Rectal smooth muscle tissue (tissue), 1 donor: ENCODE results near the gene EARS2.
"Not testable (repeated sequence)": the region's sequence is repeated elsewhere in the genome, so short reads cannot be mapped to it uniquely, and the experiment has no call there.

Experiments used
- H3K27ac ChIP-seq: one replicate; pipeline ENCODE4 v1.7.0; 2013; ENCODE audit warnings: low read depth, low read length, inconsistent platforms
- H3K27me3 ChIP-seq: one replicate; pipeline ENCODE4 v1.7.0; 2013; ENCODE audit warnings: low read length; ENCODE audit not compliant: control insufficient read depth, insufficient read depth
- H3K36me3 ChIP-seq: one replicate; pipeline ENCODE4 v1.7.0; 2013; ENCODE audit warnings: low read length; ENCODE audit not compliant: control insufficient read depth, insufficient read depth
- H3K4me1 ChIP-seq: one replicate; pipeline ENCODE4 v1.7.0; 2013; ENCODE audit warnings: low read length; ENCODE audit not compliant: control insufficient read depth, insufficient read depth
- H3K4me3 ChIP-seq: one replicate; pipeline ENCODE4 v1.7.0; 2013; ENCODE audit warnings: low read length
- H3K9ac ChIP-seq: one replicate; pipeline ENCODE4 v1.7.0; 2013; ENCODE audit warnings: low read length

The EARS2 gene

DNA sequence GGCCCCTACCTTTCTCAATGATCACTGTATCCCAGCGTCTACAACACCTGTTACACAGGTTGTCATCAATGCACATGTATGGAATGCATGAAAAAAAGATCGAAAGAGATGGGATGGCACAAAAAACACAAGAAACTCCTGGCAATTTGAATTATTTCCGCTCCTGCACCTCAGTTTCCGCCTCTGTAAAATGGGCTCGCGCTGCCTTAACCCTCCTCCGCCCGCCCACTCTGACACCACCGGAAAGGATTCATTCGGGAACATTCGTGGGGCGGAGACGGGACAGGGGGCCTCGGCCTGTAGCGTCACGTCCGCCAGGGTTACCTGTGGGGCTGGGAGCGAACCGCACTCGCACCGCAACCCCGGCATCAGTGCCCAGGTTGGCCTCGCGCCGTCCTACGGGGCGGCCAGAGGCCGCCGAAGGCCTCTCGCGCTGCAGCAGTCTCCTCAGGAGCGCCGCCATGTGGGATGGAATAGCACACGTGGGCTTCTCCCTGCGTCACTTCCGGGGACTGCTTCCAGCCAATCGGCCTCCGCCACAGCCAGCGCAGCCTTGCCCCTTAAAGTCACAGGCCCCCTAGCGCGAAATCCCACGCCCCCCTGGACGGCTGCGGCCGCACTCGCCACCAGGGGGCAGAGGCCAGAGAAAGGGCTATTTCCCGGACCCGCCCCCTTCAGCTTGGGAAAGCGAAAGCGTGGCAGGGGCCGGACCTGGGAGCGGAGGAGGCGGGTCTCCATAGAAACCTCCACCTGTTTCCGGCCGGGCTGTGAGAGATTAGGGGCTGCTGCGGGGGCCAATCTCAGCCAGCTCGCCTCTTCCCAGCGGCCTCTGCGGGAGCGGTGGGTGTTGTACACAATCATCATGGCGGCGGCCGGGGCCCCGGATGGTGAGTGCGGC is at the start of gene EARS2, which contains the start of gene UBFD1:
Gene EARS2 (minus strand): TSS at position 470 of the 898 bp plus-strand sequence. CDS start 7 bp downstream, at position 463.
Gene UBFD1 (plus strand): TSS at position 847 of the 898 bp plus-strand sequence. CDS start 16 bp downstream, at position 863.
- Histone ChIP-seq H3K36me3 (peaks cover 19% of the 10 kb centered on the region), H3K9ac (peak within 1 kb of the TSS; percentile 60), H3K27me3 (no peaks in the 10 kb centered on the region), H3K4me1 (peaks cover 18% of the 10 kb centered on the region), H3K27ac (peak within 1 kb of the TSS; percentile 92), H3K4me3 (peak within 1 kb of the TSS; percentile 90)

DNA sequence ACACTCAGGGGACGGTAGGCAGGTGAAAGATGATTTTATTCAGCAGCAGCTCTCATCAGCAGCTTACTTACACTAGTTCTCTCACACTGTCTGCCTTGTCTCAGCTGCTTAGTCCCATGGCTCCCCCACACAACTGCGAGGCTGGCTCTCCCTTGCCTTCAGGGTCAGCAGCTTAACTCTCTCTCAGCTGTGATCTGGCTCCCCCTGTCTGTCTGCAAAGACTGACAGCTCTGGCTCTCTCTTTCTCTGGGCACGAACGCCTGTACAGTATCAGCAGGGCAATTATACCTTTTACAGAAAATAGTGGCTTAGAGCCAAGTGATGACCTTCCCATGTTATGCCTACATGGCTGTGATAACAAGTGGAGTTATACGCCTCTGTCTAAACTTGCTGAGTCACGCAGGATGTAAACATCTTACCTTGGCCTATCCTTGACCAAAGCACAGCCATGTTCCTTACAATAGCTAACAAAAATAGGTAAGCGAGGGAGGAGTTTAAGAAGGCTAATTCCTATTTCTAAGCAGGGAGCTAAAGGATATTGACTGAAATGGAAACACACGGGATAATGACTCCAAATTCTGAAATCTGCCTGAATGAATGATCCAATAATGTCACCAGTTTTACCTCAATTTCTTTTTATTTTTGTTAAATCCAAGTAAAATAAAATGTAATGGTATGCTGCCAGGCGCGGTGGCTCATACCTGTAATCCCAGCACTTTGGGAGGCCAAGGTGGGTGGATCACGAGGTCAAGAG is 40.0 kb upstream of the EARS2 start:
- H3K9ac ChIP-seq, result no peak overlapping the region
- H3K27ac ChIP-seq, result no peak overlapping the region
- peaks cover 3% of the 10 kb centered on the region for H3K4me1 ChIP-seq
- no peak overlapping the region for H3K4me3 ChIP-seq
- H3K27me3 ChIP-seq, result no peaks in the 10 kb centered on the region
- peaks cover 2% of the 10 kb centered on the region for H3K36me3 ChIP-seq

DNA sequence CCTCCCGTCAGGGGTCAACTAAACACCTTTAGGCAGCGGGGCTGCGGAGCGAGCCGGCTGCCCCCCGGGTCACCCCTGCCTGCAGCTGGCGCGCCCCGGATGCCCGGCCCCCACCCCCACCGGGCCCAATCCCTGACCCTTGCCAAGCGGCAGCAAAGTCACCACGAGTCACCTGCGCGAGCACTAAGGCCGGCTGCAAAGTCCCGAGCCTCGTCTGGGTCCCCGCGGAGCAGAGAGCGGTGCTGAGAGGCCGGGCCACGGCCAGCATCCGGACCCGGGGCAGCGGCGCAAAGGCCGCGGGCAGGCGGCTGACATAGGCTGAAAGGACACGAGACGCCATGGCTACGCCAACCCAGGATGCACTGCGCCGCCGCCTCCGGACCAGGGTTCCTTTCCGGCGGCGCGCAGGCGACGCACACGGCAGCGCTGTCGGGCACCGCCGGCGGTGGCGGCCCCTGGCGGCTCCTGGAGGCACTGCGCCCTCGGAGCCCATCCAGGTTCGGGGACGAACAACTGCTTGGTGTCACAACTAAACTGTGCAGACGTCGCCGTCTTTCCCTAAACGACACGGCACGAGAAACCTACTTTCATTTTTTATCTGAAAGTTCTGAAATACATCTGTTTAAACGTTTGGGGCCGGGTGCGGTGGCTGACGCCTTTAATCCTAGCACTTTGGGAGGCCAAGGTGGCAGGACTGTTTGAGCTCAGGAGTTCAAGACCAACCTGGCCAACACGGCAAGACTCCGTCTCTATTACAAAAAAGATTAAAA is 39.0 kb upstream of the EARS2 start, which contains the start of gene NDUFAB1:
Gene NDUFAB1 (minus strand): TSS at position 366 of the 770 bp plus-strand sequence. CDS start 26 bp downstream, at position 340.
- Histone ChIP-seq H3K27me3 (no peaks in the 10 kb centered on the region), H3K4me3 (peak within 1 kb of the TSS; percentile 76), H3K36me3 (peaks cover 7% of the 10 kb centered on the region), H3K4me1 (peaks cover 3% of the 10 kb centered on the region), H3K9ac (peak within 1 kb of the TSS; percentile 46), H3K27ac (peak within 1 kb of the TSS; percentile 72)

DNA sequence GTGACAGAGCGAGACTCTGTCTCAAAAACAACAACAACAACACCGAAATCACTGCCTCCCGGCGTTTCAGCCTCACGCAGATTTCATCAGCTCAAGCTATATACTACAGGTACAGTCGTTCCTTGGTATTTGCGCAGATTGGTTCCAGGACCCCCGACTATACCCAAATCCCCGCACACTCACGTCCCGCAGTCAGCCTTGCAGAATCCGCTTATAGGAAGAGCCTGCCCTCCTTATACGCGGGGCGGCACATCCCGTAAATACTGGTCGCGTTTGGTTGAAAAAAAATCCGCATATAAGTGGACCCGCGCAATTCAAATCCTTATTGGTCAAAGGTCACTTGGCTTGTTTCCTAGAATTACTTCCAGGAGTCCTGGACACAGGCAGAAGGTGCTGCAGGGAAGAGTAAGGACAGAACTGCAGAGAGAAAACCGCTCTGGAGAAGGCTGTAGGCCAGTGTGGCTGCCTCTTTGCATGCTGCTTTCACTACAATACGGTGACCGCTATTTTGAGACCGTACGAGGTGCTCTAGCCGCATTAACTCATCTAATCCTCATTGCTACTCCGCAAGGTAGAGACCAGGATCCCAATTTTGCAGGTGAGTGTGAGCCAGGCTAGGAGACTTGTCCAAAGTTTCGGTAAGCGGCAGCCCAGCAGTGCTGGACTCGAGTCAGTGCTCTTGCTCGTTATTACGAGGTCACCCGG is 38.2 kb upstream of the EARS2 start:
- peak overlapping the region; percentile 76 for H3K4me3 ChIP-seq
- peak overlapping the region; percentile 72 for H3K27ac ChIP-seq
- H3K4me1 ChIP-seq, result peaks cover 3% of the 10 kb centered on the region
- H3K9ac ChIP-seq, result peak overlapping the region; percentile 46
- H3K36me3 ChIP-seq, result peaks cover 13% of the 10 kb centered on the region
- no peaks in the 10 kb centered on the region for H3K27me3 ChIP-seq

DNA sequence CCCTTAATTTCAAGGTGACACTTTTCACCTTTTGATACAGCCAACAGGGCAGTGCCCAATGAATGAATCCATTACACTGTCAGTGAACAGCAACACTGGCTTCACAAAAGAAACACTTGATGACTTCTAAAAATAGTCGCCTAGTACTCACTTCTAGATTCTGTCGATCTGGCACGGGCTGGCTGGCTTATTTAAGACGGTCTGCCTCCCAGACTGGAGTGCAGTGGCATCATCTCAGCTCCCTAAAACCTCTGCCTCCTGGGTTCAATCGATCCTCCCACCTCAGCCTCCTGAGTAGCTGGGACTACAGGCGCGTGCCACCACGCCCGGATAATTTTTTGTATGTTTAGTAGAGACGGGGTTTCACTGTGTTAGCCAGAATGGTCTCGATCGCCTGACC is 37.0 kb upstream of the EARS2 start:
- Histone ChIP-seq H3K36me3 (peaks cover 17% of the 10 kb centered on the region), H3K27ac (no peak overlapping the region), H3K4me3 (no peak overlapping the region), H3K27me3 (no peaks in the 10 kb centered on the region), H3K9ac (no peak overlapping the region), H3K4me1 (peaks cover 3% of the 10 kb centered on the region)

DNA sequence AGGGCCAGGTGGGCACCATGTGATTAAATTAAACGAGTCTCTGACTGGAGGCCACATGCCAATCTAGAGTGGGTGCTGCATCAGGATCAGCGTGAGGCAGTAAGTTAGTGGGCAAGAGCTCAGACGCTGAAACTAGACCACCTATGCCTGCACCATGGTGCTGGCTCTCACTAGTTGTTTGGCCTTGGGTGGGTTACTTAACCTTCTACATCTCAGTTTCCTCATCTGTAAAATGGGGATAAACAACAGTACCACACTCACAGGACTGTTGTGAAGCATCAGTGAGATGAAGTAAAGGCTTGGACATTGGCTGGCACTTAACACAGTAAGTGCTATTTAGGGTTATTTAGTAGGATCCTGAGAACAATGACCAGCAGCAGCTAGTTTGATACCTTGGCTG is 33.0 kb upstream of the EARS2 start:
- no peak overlapping the region for H3K4me3 ChIP-seq
- no peak overlapping the region for H3K27ac ChIP-seq
- H3K9ac ChIP-seq, result no peak overlapping the region
- peaks cover 27% of the 10 kb centered on the region for H3K36me3 ChIP-seq
- H3K27me3 ChIP-seq, result no peaks in the 10 kb centered on the region
- peaks cover 2% of the 10 kb centered on the region for H3K4me1 ChIP-seq

DNA sequence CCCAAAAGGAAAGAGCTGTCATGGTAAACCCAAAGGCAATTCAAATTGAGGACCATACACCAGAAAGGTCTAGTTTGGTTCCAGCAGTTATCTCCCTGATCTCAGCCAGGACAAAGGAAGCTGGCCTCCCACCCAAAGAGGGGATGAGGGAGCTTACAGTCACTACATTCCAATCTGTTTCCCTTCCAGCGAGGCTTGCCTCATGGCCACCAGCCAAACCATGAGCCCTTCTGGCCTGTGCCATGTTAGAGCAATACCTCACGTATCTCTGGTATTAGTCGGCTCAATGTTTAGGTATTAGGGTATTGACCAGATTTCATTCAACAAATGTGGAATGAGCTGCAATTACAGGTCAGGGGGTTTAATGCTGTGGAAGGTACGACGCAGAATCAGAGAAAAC is 30.6 kb upstream of the EARS2 start:
- H3K4me1 ChIP-seq, result peaks cover 2% of the 10 kb centered on the region
- H3K27me3 ChIP-seq, result no peaks in the 10 kb centered on the region
- H3K4me3 ChIP-seq, result no peak overlapping the region
- no peak overlapping the region for H3K9ac ChIP-seq
- peaks cover 36% of the 10 kb centered on the region for H3K36me3 ChIP-seq
- no peak overlapping the region for H3K27ac ChIP-seq

DNA sequence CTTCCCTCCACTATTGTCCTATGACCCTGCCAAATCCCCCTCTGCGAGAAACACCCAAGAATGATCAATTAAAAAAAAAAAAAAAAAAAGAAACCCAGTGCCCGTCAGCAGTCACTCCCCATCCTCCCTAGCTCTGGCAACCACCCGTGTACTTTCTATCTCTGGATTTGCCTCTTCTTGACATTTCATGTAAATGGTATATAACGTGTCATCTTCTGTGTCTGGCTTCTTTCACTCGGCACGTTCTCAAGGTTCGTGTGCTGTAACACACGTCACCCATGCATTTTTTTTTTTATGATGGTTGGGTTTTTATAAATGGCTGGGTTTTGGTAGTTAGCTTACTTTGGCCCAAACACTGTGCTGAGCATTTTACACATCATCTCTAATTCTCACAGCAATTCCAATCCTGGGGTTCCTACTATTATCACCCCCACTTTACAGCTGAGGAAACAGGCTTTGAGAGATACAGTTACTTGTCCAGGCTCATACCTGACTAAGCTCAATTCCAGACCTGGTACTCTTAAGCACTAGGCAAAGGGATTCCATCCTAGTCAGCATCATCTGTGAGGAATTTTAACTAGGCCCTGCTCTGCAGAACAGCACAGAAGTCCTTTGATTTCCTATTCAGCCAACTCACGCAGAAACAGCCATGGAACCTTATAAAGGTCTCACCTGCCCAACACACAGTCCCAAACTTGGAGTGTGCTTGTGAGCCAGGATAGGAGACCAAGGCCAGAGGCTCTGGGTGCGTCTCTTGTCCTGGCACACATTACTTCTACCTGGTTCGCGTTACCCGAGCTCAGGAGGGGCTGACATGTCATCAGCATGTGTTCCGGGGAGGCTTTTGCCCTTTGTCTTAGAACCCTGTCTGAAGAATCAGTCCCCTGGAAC is 27.3 kb upstream of the EARS2 start:
- no peaks in the 10 kb centered on the region for H3K27me3 ChIP-seq
- H3K9ac ChIP-seq, result no peak overlapping the region
- H3K4me1 ChIP-seq, result peaks cover 2% of the 10 kb centered on the region
- H3K36me3 ChIP-seq, result peaks cover 34% of the 10 kb centered on the region
- H3K27ac ChIP-seq, result no peak overlapping the region
- no peak overlapping the region for H3K4me3 ChIP-seq

DNA sequence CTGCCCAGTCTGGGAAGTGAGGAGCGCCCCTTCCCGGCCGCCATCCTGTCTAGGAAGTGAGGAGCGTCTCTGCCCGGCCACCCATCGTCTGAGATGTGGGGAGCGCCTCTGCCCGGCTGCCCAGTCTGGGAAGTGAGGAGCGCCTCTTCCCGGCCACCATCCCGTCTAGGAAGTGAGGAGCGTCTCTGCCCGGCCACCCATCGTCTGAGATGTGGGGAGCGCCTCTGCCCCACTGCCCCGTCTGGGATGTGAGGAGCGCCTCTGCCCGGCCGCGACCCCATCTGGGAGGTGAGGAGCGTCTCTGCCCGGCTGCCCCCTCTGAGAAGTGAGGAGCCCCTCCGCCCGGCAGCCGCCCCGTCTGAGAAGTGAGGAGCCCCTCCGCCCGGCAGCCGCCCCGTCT is 26.1 kb upstream of the EARS2 start:
- H3K4me1 ChIP-seq, H3K4me3 ChIP-seq, H3K27ac ChIP-seq, H3K27me3 ChIP-seq, H3K9ac ChIP-seq: not testable (repeated sequence)
- peaks cover 37% of the 10 kb centered on the region for H3K36me3 ChIP-seq

DNA sequence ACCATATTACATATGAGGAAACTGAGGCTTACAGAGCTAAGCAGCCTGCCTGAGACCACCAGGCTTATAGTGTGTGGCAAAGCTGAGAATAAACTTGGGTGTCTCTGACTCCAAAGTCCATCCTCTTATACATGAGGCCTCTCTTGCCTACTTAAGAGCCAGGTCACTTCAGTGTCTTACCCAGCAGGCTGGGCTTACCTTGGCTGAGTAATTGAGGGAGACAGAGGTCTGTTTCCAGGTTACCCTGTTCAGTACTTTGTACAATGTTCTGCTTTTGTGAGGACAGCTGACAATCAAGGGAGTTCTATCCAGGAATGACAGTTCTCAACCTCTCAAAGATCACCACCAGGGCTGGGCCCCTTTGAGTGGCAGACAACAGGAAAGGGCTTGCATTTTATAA is 24.6 kb upstream of the EARS2 start:
- Histone ChIP-seq H3K9ac (no peak overlapping the region), H3K4me1 (peaks cover 2% of the 10 kb centered on the region), H3K27me3 (no peaks in the 10 kb centered on the region), H3K4me3 (no peak overlapping the region), H3K36me3 (peaks cover 38% of the 10 kb centered on the region), H3K27ac (no peak overlapping the region)

DNA sequence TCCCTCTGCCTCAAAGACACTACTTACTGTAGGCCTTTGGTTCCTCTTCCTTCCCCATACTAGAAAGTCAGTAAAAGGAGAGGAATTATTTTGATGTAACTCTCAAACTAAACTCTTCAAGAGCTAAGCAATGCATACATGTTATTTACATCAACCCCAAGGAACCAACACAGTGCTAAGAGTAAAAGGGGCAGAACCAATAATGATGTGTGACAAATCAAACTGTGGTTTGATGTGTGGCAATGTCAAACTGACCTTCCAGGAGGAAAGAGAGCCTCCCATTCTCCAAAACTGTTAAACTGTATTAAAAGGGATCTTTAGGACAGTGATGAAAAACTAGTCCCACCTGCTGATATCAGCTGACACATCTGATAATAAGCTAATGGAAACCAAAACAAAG is 23.2 kb upstream of the EARS2 start:
- H3K36me3 ChIP-seq, result peaks cover 34% of the 10 kb centered on the region

More for the DNA sequence above, 23.2 kb upstream of the EARS2 start:
- Histone ChIP-seq H3K27ac (no peak overlapping the region), H3K27me3 (no peaks in the 10 kb centered on the region), H3K4me1 (peaks cover 2% of the 10 kb centered on the region), H3K9ac (no peak overlapping the region), H3K4me3 (no peak overlapping the region)
